ENCODE results near the gene SPEF1. TPM values are rescaled to one million over a fixed set of nuclear protein-coding genes. Genes with fewer than 3 reads are reported as not detected.

Gene SPEF1
- total and polyA plus RNA-seq, 2 of the 13 experiments (the other 11 are each of a cell fraction or from before 2014, with no cell fraction given), result 0.11 to 0.27 TPM

GRCh38 chr20:3811467-3812258 is 30.4 kb upstream of the SPEF1 start (continued):
- no peak for TF ChIP-seq FOXK2 (IDR thresholded peaks at IDR 0.05)
- peak; percentile 98 for TF ChIP-seq SRY (CRISPR knock-in tag; IDR thresholded peaks at IDR 0.05)
- TF ChIP-seq PBX3 (CRISPR knock-in tag; IDR thresholded peaks at IDR 0.05; ENCODE audit: borderline replicate concordance), result 0 out of 2 replicates have a peak, but pooled peaks have one; percentile 68
- no peak for TF ChIP-seq CENPX (CRISPR knock-in tag; IDR thresholded peaks at IDR 0.05)
- TF ChIP-seq ZFP1 (CRISPR knock-in tag; IDR thresholded peaks at IDR 0.05), result no peak; the same call in 1 of the 2 replicates
- peak; percentile 80 to 89 for TF ChIP-seq HMGXB4 (CRISPR knock-in tag; IDR thresholded peaks at IDR 0.05; ENCODE audit: borderline replicate concordance in 1 of 2, low read depth in 1 of 2)
- peak; percentile 67; the same call in 1 of the 2 replicates for TF ChIP-seq ZNF629 (CRISPR knock-in tag; conservative IDR thresholded peaks at IDR 0.05)
- TF ChIP-seq TIGD3 (CRISPR knock-in tag; IDR thresholded peaks at IDR 0.05; ENCODE audit: borderline replicate concordance), result peak; percentile 98; the same call in 1 of the 2 replicates
- no peak; the same call in 1 of the 2 replicates for TF ChIP-seq ZKSCAN5 (CRISPR knock-in tag; IDR thresholded peaks at IDR 0.05)
- 0 out of 2 replicates have a peak, but pooled peaks have one; percentile 24 for TF ChIP-seq TRAFD1 (CRISPR knock-in tag; IDR thresholded peaks at IDR 0.05; ENCODE audit: borderline replicate concordance)
- peak; percentile 94; the same call in 1 of the 2 replicates for TF ChIP-seq MYNN (CRISPR knock-in tag; IDR thresholded peaks at IDR 0.05; ENCODE audit: low read depth)
- TF ChIP-seq XBP1 (CRISPR knock-in tag; IDR thresholded peaks at IDR 0.05), result no peak; the same call in 1 of the 2 replicates
- TF ChIP-seq ZNF678 (CRISPR knock-in tag; IDR thresholded peaks at IDR 0.05), result peak; percentile 48; the same call in 1 of the 2 replicates
- TF ChIP-seq THAP11 (CRISPR knock-in tag; IDR thresholded peaks at IDR 0.05), result peak; percentile 89
- TF ChIP-seq ZBTB21 (CRISPR knock-in tag; IDR thresholded peaks at IDR 0.05), result no peak; the same call in none of the 2 replicates
- TF ChIP-seq WIZ (CRISPR knock-in tag; IDR thresholded peaks at IDR 0.05), result no peak
- peak; percentile 99 for TF ChIP-seq SAP130 (CRISPR knock-in tag; IDR thresholded peaks at IDR 0.05; ENCODE audit: low read depth)
- TF ChIP-seq ZNF317 (CRISPR knock-in tag; IDR thresholded peaks at IDR 0.05), result peak; percentile 75; the same call in 1 of the 2 replicates
- TF ChIP-seq GATA4 (IDR thresholded peaks at IDR 0.05; ENCODE audit: borderline replicate concordance, low read depth), result peak; percentile 20; the same call in 1 of the 2 replicates
- no peak for TF ChIP-seq HDAC6 (IDR thresholded peaks at IDR 0.05; ENCODE audit: low read depth, low read length)
- TF ChIP-seq DMTF1 (CRISPR knock-in tag; IDR thresholded peaks at IDR 0.05), result no peak; the same call in 1 of the 2 replicates
